ENCODE results near the gene ATXN1. TPM values are rescaled to one million over a fixed set of nuclear protein-coding genes. Genes with fewer than 3 reads are reported as not detected.

Gene ATXN1
- total and polyA plus RNA-seq, 2 of the 8 experiments (the other 6 are each of a cell fraction or from before 2014, with no cell fraction given): 1.6 to 4.0 TPM

- TF ChIP-seq ATF2 (IDR thresholded peaks at IDR 0.05; ENCODE audit: low read length): no peak
- TF ChIP-seq CHD2 (IDR thresholded peaks at IDR 0.05; ENCODE audit: low read length): no peak
Measured at GRCh38 chr6:16400248-16400760, 361.0 kb downstream of the ATXN1 start (continued).
